Thymus (tissue), 11 donors: Measurements from ENCODE around the gene CLIC4. TPM values are rescaled to one million over a fixed set of nuclear protein-coding genes. Genes with fewer than 3 reads are reported as not detected.

ENCODE experiments used
- DNase-seq, 9 donors: peaks; one replicate each; pipeline ENCODE4 v3.0.0-alpha.2; 2013; ENCODE audit warnings: low spot score in 9 of 9, low read depth in 6 of 9, missing footprints in 1 of 9
- H3K27ac ChIP-seq, 2 donors: one replicate each; pipeline ENCODE4 v1.5.1; 2013; ENCODE audit warnings: control low read depth in 1 of 2, low read depth in 1 of 2, low read length in 1 of 2, mild to moderate bottlenecking in 1 of 2, moderate library complexity in 1 of 2
- H3K27me3 ChIP-seq, 2 donors: one replicate each; pipeline ENCODE4 v1.5.1; 2013; ENCODE audit warnings: low read length in 1 of 2; ENCODE audit not compliant: control insufficient read depth in 2 of 2, insufficient read depth in 1 of 2
- H3K36me3 ChIP-seq, 2 donors: one replicate each; pipeline ENCODE4 v1.5.1; 2013; ENCODE audit warnings: low read length in 1 of 2, mild to moderate bottlenecking in 1 of 2, moderate library complexity in 1 of 2; ENCODE audit not compliant: control insufficient read depth in 2 of 2, insufficient read depth in 2 of 2
- H3K4me1 ChIP-seq, 2 donors: one replicate each; pipeline ENCODE4 v1.5.1; 2013; ENCODE audit warnings: low read length in 2 of 2; ENCODE audit not compliant: control insufficient read depth in 2 of 2, insufficient read depth in 2 of 2
- H3K4me3 ChIP-seq, 2 donors: one replicate each; pipeline ENCODE4 v1.5.1; 2013; ENCODE audit warnings: low read length in 2 of 2, control low read depth in 1 of 2, mild to moderate bottlenecking in 1 of 2
- H3K9me3 ChIP-seq, 2 donors: one replicate each; pipeline ENCODE4 v1.5.1; 2013; ENCODE audit warnings: low read length in 1 of 2, mild to moderate bottlenecking in 1 of 2; ENCODE audit not compliant: control insufficient read depth in 2 of 2, insufficient read depth in 1 of 2
- WGBS: extraction: QIAGEN DNeasy Blood & Tissue Kit; methylation state at CpG from one replicate; pipeline ENCODE4 v1.1.7; 2013; 5-methylcytosine and 5-hydroxymethylcytosine counted together
- polyA plus RNA-seq: library from polyadenylated mRNA; stranded (reverse); fragments of 200-250 nt; gene quantifications from one replicate; pipeline ENCODE4 v1.2.3, GENCODE V29; 2013
- total RNA-seq: library from RNA; stranded (reverse); fragments of 120-200 nt; gene quantifications from one replicate; pipeline ENCODE4 v1.2.4, GENCODE V29; 2013
- donor health status: healthy.

CLIC4 gene
- total and polyA plus RNA-seq, 2 donors: 29.9 to 96.5 TPM

DNA sequence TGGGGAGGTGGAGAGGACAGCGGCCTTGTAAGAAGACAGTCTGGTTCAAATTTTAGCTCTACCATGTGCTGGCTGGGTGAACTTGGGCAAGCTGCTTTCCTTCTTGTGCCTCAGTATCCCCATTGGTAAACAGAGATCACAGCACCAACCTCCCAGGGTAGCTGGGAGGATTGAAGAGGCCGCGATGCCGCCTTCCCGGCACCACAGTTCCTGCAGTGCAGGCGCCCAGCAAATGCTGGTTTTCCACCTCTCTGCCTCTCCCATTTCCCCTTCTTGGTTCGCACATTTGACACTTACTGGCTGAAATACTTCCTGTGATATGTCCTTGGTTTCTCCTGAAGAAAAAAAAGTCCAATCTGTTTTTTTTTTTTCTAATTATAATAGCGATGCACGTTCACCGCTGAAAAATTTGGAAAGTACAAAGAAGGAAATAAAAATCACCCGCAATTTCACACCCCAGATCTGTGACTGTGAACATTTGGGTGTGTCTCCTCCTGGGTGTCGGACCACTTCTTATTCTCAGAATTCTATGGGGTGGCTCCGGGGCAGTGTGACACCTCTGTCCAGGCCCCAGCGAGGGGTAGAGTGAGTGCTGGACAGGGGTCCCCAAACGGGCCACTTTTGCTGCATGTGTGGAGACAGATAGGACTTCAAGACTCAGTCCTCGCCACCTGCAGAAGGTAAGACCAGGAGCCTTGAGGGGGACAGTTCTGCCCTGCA, 111.7 kb downstream of the CLIC4 start:
- Histone ChIP-seq H3K4me3 (no peak overlapping the region), H3K27ac (no peak overlapping the region), H3K27me3 (no peaks in the 10 kb centered on the region), H3K36me3 (no peaks in the 10 kb centered on the region), H3K4me1 (no peaks in the 10 kb centered on the region), H3K9me3 (no peaks in the 10 kb centered on the region)
- 94% methylated on average over 16 of the region's 16 CpGs for WGBS
- no peak for DNase-seq

- no peak for DNase-seq
- Histone ChIP-seq H3K4me3 (no peak overlapping the region), H3K27me3 (no peaks in the 10 kb centered on the region), H3K4me1 (no peaks in the 10 kb centered on the region), H3K27ac (no peak overlapping the region), H3K36me3 (no peaks in the 10 kb centered on the region), H3K9me3 (no peaks in the 10 kb centered on the region)
- WGBS: 90% methylated on average over 6 of the region's 6 CpGs
Observed at GRCh38 chr1:24857507-24858133, 112.4 kb downstream of the CLIC4 start.

- no peak for DNase-seq
- WGBS: 99% methylated on average over 1 of the region's 1 CpG
- H3K27me3 ChIP-seq: no peaks in the 10 kb centered on the region
- no peaks in the 10 kb centered on the region for H3K36me3 ChIP-seq
- H3K27ac ChIP-seq: no peak overlapping the region
- H3K4me3 ChIP-seq: no peak overlapping the region
- no peaks in the 10 kb centered on the region for H3K4me1 ChIP-seq
- H3K9me3 ChIP-seq: no peaks in the 10 kb centered on the region
Observed at GRCh38 chr1:24858277-24858676, 113.0 kb downstream of the CLIC4 start.

DNA sequence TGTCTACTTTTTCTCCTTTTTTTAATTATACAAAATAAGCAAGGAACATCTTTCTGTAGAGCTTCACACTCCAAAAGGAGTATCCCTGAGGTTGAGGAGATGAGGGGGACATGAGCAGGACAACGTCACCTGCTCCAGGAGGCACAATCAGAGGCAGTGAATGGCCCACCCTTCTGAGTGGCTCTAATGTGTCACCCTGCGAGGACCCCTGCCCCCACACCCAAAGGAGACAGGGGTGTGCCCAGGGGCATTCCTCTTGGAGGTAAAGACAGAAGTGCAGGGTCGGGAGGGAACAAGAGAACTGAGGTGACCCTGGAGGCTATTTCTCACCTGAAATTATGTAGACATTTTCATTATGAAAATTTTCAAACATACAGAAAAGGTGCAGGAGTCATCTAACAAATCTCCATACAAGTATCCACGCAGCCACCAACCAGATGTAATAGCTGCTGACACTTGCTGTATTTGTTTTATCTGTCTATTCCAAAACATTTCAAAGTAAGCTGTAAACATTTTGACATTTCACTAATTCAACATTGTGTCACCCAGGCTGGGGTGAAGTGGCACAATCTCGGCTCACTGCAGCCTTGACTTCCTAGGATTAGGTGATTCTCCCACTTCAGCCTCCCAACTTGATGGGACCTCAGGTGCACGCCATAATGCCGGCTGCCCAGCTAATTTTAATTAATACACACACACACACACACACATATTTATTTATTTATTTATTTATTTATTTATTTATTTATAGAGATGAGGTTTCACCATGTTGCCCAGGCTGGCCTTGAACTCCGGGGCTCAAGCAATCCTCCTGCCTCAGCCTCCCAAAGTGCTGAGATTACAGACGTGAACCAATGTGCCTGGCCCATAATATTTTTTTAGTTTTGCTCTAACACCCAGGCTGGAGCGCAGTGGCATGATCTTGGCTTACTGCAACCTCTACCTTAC, 114.1 kb downstream of the CLIC4 start:
- H3K27ac ChIP-seq: no peak overlapping the region
- no peak for DNase-seq
- H3K4me1 ChIP-seq: no peaks in the 10 kb centered on the region
- H3K27me3 ChIP-seq: no peaks in the 10 kb centered on the region
- H3K9me3 ChIP-seq: no peaks in the 10 kb centered on the region
- 95% methylated on average over 10 of the region's 10 CpGs for WGBS
- H3K4me3 ChIP-seq: no peak overlapping the region
- H3K36me3 ChIP-seq: no peaks in the 10 kb centered on the region

DNA sequence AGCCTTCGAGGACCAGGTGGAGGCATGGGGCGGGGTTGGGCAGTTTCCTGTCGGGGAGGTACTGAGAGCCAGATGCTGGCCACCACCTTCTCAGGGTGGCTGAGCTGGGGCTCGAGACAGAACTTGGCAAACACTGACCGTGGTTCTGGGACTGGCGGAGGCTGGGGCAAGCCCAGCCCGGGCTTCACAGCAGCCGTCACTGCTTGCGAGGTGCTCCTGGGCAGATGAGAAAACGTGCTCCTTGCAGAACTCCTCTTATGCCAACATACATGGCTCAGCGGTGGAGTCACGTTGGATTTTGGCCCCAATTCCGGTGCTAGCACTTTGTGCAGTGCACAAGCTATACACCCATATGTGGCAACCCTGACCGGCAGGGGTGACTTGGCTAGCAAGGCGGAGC, 115.6 kb downstream of the CLIC4 start:
- WGBS: 87% methylated on average over 15 of the region's 15 CpGs
- no peak overlapping the region for H3K27ac ChIP-seq
- no peaks in the 10 kb centered on the region for H3K27me3 ChIP-seq
- H3K9me3 ChIP-seq: no peaks in the 10 kb centered on the region
- no peaks in the 10 kb centered on the region for H3K4me1 ChIP-seq
- DNase-seq: no peak
- H3K4me3 ChIP-seq: no peak overlapping the region
- no peaks in the 10 kb centered on the region for H3K36me3 ChIP-seq

GRCh38 chr1:24861821-24862727, 116.8 kb downstream of the CLIC4 start:
- H3K27me3 ChIP-seq: no peaks in the 10 kb centered on the region
- H3K27ac ChIP-seq: no peak overlapping the region
- H3K4me3 ChIP-seq: no peak overlapping the region
- no peaks in the 10 kb centered on the region for H3K4me1 ChIP-seq
- no peak for DNase-seq
- H3K9me3 ChIP-seq: no peaks in the 10 kb centered on the region
- no peaks in the 10 kb centered on the region for H3K36me3 ChIP-seq
- WGBS: 90% methylated on average over 28 of the region's 28 CpGs

DNA sequence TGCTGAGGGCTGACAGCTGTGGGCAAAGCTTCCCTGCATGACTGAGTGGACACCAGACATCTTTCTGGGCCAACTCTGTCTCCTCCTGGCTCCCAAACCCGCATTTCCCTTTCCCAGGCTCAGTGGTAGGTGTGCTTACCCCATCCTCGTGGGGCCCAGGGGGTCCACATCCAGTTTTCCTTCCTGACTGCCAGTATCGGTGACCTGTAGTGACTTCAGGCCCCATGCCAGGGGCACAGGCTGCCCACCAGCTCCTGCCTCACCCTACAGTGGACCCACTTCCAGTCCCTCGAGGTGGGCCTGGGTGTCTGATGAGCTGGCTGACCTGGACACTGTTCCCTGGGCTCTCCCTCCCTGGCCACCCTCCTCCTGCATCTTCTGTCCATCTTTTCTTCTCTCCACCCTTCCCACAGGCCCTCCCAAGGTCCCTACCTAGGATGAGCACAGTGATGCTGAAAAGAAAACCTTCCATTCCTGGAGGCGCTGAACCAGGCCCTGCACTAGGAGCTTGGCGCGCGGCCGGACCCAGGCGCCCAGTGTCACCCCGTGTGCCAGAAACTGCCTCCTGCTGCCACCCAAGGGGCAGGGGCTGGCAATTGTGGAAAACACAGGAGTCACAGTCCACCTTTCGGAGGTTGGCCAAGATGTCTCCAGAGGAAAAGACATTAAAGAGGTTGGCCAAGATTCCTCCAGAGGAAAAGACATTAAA, 117.7 kb downstream of the CLIC4 start:
- H3K27ac ChIP-seq: no peak overlapping the region
- H3K27me3 ChIP-seq: no peaks in the 10 kb centered on the region
- WGBS: 95% methylated on average over 12 of the region's 12 CpGs
- H3K36me3 ChIP-seq: no peaks in the 10 kb centered on the region
- DNase-seq: no peak
- no peaks in the 10 kb centered on the region for H3K9me3 ChIP-seq
- no peak overlapping the region for H3K4me3 ChIP-seq
- no peaks in the 10 kb centered on the region for H3K4me1 ChIP-seq

- no peak overlapping the region for H3K4me3 ChIP-seq
- H3K36me3 ChIP-seq: no peaks in the 10 kb centered on the region
- H3K27ac ChIP-seq: no peak overlapping the region
- no peaks in the 10 kb centered on the region for H3K9me3 ChIP-seq
- DNase-seq: no peak
- H3K27me3 ChIP-seq: no peaks in the 10 kb centered on the region
- H3K4me1 ChIP-seq: no peaks in the 10 kb centered on the region
- WGBS: 59% methylated on average over 8 of the region's 8 CpGs
Observed at GRCh38 chr1:24864370-24864777, 119.1 kb downstream of the CLIC4 start.
